ENCODE results near the gene KRTAP10-10.
A peak's percentile ranks its signal among the peaks of the same experiment; 100 is the strongest.
"Not testable (repeated sequence)": the region's sequence is repeated elsewhere in the genome, so short reads cannot be mapped to it uniquely, and the experiment has no call there.

The KRTAP10-10 gene

GRCh38 chr21:44603109-44603875 lies 33.9 kb upstream of the KRTAP10-10 start:
- DNase-seq: no peak

GRCh38 chr21:44603911-44604310 lies 33.2 kb upstream of the KRTAP10-10 start:
- no peak for DNase-seq

GRCh38 chr21:44606495-44606894 lies 30.7 kb upstream of the KRTAP10-10 start:
- DNase-seq: no peak

DNA sequence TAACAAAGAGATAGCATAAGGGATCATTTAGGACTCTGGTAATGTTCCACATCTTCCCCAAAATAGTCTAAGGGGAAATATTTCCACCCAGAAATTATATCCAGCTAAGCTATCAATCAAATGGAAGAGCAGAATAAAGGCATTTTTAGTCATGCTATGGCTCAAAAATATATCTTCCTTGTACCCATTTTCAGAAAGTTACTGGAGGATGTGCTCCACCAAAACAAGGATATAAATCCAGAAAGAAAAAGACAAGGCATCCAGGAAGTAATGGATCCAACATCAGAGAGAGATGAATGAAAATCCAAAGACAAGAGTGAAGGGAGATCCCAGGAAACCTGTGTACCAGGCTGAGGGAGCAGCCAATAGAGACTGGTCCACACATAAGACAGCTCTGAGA lies 28.0 kb upstream of the KRTAP10-10 start:
- no peak for DNase-seq

GRCh38 chr21:44610157-44610843 lies 26.9 kb upstream of the KRTAP10-10 start:
- not testable (repeated sequence) for DNase-seq

- no peak for DNase-seq
Measured at GRCh38 chr21:44611551-44611950, 25.6 kb upstream of the KRTAP10-10 start.

DNA sequence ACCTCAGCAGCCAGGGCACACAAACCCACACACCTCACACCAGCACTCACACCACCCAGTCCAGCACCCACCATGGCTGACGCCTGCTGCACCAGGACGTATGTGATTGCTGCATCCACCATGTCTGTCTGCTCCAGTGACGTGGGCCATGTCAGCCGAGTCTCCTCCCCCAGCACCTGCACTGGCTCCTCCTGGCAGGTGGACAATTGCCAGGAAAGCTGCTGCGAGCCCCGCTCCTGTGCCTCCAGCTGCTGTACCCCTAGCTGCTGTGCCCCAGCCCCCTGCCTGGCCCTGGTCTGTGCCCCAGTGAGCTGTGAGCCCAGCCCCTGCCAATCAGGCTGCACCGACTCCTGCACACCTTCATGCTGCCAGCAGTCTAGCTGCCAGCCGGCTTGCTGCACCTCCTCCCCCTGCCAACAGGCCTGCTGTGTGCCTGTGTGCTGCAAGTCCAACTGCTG lies 25.1 kb upstream of the KRTAP10-10 start, which contains the start of gene KRTAP10-8:
Gene KRTAP10-8, plus strand, starts transcription at position 51 of the 458 bp plus-strand sequence. Its CDS starts 22 bp downstream, at position 73.
- no peak for DNase-seq

DNA sequence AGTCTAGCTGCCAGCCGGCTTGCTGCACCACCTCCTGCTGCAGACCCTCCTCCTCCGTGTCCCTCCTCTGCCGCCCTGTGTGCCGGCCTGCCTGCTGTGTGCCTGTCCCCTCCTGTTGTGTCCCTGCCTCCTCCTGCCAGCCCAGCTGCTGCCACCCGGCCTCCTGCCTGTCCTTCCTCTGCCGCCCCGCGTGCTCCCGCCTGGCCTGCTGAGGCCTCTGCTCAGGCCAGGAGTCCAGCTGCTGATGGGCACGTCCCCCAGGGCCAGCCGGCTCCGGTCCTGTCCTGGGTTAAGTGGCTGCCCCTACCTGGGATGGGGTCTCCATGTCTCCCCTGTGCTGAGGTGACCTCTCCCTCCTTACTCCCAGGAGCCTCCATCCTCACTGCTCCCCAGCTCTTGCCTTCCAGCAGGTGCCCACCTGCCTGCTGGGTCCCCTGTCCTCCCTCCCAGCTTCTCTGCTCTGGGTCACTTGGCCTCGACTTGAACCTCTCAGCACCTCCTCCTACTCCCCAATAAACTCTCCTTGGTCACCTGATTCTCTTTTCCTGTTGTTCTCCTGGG lies 24.4 kb upstream of the KRTAP10-10 start:
- DNase-seq: no peak

- DNase-seq: no peak
Measured at GRCh38 chr21:44613386-44614155, 23.6 kb upstream of the KRTAP10-10 start.

DNA sequence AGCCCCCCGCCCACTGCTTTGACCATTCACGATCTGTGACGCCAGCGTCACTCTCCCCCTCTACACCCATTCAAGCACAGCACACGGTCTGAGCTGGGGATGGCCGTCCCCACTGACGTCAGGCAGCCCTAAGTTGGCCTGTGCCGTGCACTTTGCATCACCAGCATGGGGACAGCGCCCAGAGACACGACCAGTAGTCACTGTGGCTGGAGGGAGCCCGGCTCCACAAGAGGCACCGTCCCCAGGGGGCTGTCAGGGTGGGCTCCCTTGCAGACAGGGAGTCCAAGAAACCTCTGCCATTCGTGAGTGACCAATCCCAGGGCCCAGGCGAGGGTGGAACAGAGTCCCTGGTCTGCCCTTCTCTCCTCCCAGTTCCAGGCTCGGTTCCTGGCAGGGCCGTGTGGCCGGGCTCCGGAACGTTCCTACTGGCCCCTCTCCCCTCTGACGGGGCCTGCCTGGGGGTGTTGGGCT lies 23.0 kb upstream of the KRTAP10-10 start:
- no peak for DNase-seq

DNA sequence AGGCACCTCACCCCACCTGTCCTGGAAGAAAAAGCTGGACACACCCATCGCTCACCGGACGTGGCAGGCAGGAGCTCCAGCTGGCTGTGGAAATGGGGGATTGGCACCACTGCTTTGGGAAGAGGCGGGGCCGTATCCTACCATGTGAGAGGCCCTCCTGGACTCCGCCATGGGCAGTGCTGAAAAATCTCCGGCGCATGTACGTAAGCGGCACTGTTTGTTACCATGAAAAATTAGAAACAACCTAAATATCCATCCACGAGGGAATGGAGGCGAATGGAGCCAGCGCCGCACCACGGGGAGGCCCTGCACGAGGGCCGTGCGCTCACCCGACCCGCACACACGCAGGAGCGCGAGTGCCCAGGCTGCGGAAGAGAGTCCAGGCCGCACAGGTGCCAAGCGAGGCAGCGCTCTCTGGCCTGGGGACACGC lies 22.2 kb upstream of the KRTAP10-10 start:
- DNase-seq: no peak

DNA sequence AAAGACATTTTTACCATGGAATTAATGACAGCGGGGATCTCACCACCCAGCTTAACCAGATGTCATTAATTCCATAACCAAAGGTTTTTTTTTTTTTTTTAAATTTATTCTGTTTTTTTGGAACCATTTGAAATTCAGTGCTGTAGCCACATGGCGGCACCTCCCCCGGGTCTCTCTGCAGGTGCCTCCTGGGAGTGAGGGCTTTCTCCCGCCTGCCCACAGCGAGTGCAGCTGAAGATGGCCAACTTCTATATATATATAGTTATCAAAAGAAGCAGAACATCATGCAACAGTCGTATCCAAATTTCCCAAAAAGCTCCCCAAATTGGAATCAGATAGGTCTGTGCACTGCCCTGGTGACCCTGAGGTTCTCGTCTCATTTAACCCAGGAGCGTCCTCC lies 21.7 kb upstream of the KRTAP10-10 start:
- DNase-seq: no peak

GRCh38 chr21:44615911-44616590 lies 21.1 kb upstream of the KRTAP10-10 start:
- DNase-seq: no peak

DNA sequence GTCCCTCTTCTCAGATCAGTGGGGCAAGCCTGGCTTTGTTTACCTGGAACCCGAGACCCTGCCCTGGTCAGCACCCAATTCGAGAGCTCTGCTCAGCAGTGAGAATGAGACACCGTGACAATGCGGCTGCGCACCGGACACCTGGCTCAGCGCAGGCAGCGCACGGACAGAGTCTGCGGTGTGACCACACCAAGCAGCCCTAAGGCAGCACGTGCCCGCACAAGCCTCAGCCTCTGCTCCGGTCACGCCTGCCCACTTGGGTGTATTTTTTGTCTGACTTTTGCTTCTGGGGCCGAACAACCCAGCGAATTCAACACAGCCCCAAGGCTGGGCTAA lies 20.6 kb upstream of the KRTAP10-10 start:
- no peak for DNase-seq

- no peak for DNase-seq
Measured at GRCh38 chr21:44617071-44617501, 20.1 kb upstream of the KRTAP10-10 start.

DNA sequence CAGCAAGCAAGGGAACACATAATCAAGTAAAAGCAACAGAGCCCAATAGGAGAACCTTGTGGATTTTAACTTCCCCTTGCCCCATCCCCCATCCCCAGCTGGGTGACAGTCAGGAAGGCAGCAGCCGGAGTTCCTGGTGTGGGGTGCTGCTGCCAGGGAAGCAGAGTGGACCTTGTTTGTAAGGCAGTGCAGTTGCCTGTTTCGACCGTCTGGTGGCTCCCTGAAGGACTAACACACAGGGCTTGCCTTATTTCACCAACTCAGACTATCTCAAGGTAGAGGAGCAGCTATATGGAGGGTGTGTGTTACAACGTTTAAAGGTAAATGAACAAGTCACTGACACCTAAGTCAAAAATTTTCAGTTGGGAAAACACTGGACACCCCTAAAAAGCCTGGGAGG lies 18.7 kb upstream of the KRTAP10-10 start:
- DNase-seq: no peak

DNA sequence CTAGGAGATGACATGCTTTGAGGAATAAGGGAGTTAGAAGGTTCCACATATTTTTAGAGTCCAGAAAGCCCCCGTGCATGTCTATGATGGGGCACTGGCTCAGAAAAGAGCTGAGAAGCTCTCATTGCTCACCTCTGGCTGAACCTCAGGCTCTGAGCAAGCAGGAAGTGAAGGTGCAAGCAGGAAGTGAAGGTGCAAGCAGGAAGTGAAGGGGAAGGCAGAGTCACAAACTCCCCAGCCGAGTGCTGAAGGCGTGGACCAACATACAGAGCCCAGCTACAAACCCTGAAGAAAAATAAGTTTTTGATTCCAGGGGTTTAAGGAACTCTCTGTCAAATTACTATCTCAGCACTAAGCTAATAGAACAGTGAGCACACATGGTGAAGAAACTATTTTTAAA lies 18.2 kb upstream of the KRTAP10-10 start:
- DNase-seq: peak; percentile 46

GRCh38 chr21:44619886-44620285 lies 17.3 kb upstream of the KRTAP10-10 start:
- no peak for DNase-seq

- no peak for DNase-seq
Measured at GRCh38 chr21:44623575-44623974, 13.6 kb upstream of the KRTAP10-10 start.

DNA sequence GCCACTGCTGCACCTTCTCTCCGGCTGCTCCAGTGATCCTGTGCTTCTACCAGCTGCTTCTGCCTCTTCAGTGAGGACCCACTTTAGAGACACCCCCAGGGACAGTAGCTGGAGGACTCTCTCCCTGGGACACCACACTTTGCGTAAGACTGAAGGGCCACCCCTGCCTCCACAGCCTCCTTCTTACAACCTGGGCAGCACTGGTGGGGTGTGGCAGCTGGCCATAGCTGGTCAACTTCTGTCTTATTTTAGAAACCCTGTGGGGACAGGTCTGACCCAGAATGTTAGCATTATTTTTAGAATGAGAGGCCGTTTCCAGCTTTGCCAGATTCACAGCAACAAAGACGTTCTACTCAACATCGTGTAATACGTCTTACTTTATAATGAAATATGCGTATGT lies 11.4 kb upstream of the KRTAP10-10 start:
- DNase-seq: no peak

DNA sequence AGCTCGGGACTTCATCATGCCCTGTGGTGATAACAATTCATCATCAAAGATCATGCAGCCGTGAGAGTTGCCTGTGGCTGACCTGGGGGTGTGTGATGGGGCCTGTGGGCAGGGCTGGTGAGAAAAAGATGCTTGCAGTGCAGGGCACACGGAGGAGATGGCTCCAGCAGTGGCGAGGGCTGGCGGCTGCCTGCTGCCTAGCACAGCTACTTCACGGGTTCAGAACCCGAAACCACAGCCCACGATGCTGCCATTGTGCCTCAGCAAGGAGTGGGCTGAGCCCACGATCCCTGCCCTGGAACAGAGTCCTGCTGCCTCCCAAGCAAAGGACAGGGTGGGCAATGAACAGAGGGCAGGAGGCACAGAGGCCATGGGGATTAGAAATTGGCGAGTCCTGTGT lies 10.9 kb upstream of the KRTAP10-10 start:
- DNase-seq: no peak

GRCh38 chr21:44626673-44627143 lies 10.4 kb upstream of the KRTAP10-10 start, which contains the start of gene KRTAP10-9:
Gene KRTAP10-9, plus strand, starts transcription at chr21:44627093. Its CDS starts 79 bp downstream, at chr21:44627172.
- DNase-seq: no peak
